HG03558 (cell line): Measurements from ENCODE around the gene MRPL58.
"Not testable (repeated sequence)": the region's sequence is repeated elsewhere in the genome, so short reads cannot be mapped to it uniquely, and the experiment has no call there.

Source experiments
- ATAC-seq: cut with Tn5 transposase; IDR thresholded peaks from one replicate; pipeline ENCODE4 v1.9.1; 2021; ENCODE audit warnings: moderate number of reproducible peaks; ENCODE audit not compliant: unreplicated experiment; ENCODE audit errors: extremely low read depth

The MRPL58 gene

DNA sequence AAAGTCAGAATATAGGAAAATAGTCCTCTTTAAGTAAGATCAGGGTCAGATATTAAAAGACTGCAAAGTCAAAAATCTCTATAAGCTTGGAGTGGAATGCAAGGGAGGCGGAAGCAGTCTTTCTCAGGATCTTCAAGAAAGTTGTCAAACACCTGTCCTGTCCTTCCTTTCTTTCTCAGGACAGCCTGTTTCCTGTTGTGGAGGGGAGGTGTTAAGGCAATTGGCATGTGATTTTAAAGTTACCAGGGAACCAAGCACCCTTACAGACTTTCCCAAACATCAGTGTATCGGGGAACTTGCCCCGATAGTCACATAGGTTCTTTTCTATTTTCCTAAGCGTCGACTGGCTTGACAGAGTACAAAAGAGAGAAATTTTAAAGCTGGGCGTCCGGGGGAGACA is 32.2 kb downstream of the MRPL58 start:
- no peak for ATAC-seq

- ATAC-seq = not testable (repeated sequence)
Observed at GRCh38 chr17:75045946-75046406, 33.5 kb downstream of the MRPL58 start.

DNA sequence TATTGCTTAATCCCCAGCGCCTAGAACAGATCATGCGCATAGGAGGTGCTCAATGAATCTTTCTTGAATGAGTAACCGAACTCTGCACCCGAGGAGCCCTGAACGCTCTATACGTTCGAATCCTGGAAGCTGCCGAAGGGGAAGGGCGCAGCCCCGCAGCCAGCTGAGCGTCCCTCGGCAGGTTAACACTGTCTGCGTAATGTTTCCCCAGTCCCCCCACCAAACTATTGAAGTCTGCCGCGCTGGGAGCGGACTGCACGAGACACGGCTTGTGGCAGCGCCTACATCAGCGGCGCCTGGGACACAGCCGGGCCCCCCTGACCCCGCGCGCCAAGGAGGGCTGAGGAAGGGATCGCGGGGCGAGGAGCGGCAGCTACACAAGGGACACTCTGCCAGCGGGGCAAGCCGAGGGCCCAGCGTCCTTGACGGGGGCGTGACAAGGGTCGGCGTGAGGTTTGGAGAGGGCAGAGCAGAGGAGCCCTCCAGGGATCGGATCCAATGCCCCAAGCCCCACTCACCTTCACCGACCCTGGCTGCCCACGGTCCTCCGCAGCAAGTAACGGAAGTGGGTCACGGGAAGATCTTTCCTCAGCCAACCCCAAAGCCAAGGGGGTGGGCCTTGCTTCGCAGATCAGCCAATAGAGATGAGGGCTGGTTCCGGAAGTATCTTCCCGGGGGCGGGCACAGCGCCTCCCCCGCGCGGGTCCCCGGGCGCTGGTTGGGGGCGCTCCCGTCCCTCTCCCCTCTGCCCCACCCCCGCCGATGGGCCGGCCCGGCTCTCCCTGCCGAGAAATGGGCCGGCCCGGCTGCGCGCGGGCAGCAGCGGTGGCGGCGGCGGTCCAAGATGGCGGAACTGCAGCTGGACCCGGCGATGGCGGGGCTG is 34.2 kb downstream of the MRPL58 start, which contains the start of the genes ATP5PD and KCTD2:
TSS of gene ATP5PD (minus strand) at position 563 of the 883 bp plus-strand sequence. CDS start 4,319 bp downstream, outside the sequence.
TSS of gene KCTD2 (plus strand) at position 819 of the 883 bp plus-strand sequence. CDS start at position 845, 26 bp downstream.
- ATAC-seq = peak; percentile 91

GRCh38 chr17:75047398-75048098 is 35.1 kb downstream of the MRPL58 start:
- no peak for ATAC-seq

GRCh38 chr17:75048249-75048878 is 35.9 kb downstream of the MRPL58 start:
- ATAC-seq = no peak

- no peak for ATAC-seq
Observed at GRCh38 chr17:75049057-75049456, 36.6 kb downstream of the MRPL58 start.

GRCh38 chr17:75049706-75050105 is 37.2 kb downstream of the MRPL58 start:
- ATAC-seq = no peak

GRCh38 chr17:75051941-75052340 is 39.5 kb downstream of the MRPL58 start:
- ATAC-seq = no peak

DNA sequence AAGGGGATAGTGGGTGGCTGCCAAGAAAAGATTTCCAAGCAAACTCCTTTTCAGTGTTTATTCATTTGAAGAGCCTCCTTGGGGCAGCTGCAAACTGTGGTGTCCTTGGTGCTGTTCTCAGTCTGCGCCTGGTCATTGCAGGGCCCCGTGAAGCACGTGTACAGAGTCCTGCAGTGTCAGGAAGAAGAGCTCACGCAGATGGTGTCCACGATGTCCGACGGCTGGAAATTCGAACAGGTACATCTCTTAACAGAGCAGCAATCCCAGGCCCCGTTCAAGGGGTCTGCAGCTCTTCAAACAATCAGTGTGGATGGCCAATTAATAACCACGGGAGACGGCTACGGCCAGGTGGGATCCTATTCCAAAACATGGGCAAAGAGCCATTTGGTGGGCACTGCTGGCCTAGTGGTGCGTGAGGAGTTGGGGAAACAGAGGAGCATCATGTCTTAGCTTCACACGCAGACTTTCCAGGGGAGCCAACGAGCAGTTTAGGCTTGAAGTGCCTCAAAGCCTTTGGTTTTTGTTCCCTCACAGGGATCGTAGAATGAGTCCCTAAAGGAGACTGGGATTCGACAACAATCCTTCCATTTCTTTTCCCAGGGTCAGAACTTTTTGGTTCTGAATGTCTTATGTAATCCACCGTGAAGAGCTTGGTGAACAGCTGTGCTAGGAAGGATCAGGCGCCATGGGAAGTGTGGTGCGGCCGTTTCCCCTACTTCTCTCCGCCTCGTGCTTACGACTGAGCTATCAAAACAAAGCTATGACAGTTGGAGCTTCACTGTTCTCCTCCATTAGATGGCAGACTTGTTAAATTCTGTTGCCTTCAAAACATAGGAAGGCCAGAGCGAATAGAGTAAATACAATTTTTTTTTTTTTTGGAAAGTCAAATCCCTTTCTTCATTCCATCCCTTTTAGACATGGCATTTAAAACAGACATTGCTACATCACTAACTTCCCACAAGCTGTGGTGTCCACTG is 47.2 kb downstream of the MRPL58 start:
- no peak for ATAC-seq

GRCh38 chr17:75060434-75061054 is 48.1 kb downstream of the MRPL58 start:
- ATAC-seq = no peak

DNA sequence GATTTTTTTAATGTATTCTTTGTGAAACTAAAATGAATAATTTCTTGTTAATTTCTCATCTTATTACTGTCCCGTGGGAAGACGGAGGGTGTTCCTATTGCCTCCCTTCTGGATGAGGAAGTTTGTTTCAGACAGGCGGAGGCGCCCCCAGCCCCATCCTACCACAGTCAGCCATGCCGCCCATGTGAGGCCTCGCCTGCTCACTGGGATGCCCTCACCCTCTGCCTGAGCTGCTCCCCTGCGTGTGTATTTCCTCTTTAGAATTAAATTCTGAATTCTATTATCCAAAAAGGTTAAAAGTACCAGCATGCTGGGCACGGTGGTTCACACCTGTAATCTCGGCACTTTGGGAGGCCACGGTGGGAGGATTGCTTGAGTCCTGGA is 48.6 kb downstream of the MRPL58 start:
- ATAC-seq = no peak

GRCh38 chr17:75061618-75062017 is 49.1 kb downstream of the MRPL58 start:
- no peak for ATAC-seq

GRCh38 chr17:75063201-75063600 is 50.7 kb downstream of the MRPL58 start:
- ATAC-seq = no peak

- ATAC-seq = no peak
Observed at GRCh38 chr17:75063626-75064025, 51.2 kb downstream of the MRPL58 start.

DNA sequence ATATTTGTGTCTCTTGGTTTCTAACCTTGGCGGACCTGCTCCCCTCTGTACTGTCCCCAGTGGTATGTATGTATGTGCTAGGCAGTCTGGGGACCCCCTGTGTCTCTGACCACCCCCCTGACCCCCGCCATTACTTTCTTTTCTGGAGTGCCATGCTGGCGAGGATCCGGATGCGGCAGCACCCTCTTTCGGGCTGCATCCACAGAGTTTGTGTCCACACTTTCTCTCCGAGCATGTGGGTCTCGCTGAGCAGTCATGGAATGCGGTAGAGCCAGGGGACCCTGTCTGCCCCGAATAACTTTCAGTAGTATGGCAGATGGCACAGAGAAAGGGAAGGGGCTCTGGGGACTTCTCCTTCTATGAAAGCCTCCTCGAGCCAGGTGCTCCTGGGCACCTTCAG is 51.6 kb downstream of the MRPL58 start:
- ATAC-seq = no peak

GRCh38 chr17:75064460-75064859 is 52.0 kb downstream of the MRPL58 start:
- no peak for ATAC-seq

DNA sequence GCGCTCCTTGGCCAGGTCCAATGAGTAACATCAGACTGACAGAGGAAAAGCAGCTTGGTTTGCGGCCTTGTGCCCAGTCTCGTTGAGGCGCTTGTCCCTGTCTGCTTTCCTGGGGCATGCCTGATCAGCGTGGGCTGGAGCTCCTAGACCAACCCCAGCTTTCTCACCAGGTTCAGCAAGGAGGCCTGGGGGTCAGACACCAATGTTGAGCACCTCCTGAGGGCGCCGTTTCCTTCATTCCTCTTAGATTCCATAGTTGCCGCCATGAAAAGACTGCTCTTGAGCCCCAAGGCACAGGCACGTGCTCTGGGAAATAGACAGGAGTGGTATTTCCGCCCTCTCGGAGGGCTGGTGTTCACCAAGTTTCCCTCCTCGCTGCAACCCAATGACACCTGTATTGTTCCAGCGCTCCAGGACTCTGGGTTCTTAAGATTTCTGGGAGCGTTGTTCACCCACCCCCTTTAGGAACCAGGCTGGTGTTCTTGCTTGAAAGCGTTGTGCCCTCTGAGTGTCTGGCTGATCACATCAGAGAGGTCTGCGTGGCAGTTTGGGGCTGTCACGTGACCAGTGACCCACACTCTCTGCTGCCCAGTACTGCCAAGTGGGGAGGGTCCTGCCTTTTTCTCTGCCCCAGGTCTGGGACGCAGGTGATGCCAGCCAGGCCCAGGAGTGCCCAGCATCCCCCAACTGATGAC is 52.5 kb downstream of the MRPL58 start:
- ATAC-seq = no peak

DNA sequence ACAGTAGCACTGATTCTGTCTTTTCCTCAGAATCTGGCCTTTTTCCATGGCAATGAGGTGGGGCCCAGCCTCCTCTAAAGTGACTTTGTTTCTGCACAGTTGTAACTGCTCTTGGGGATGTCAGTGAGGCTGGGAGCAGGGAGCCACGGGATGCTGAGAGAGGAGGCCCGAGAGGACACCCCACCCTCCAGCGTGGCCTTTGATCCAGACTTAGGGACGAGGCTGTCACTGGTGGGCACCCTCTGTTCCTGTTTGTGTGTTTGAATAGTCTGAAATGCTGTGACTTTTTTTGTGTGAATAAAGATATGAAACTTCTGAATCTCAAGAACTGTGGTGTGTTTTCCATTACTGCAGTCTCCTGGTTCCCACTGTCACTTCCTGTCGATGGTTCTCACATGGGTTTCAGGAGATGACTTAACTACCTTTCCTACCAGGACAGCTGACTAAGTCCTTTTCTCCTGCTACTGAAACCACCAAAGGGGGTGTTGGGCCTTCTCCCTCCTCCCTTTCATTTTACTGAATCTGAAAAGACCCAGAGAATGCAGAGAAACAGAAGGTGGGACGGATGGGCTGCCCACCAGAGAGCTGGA is 53.2 kb downstream of the MRPL58 start:
- ATAC-seq = no peak
